ENCODE measurements around the gene ANKRD34A. TPM values are rescaled to one million over a fixed set of nuclear protein-coding genes. Genes with fewer than 3 reads are reported as not detected.

ANKRD34A gene
- total and polyA plus RNA-seq, 2 of the 13 experiments (the other 11 are each of a cell fraction or from before 2014, with no cell fraction given) = 0.05 to 0.07 TPM

- TF ChIP-seq TGIF2 (CRISPR knock-in tag; IDR thresholded peaks at IDR 0.05) (0 out of 2 replicates have a peak, but pooled peaks have one; percentile 17), PHB2 (IDR thresholded peaks at IDR 0.05; ENCODE audit: partially characterized antibody) (no peak), ARID5B (CRISPR knock-in tag; IDR thresholded peaks at IDR 0.05) (peak; percentile 47; the same call in 1 of the 2 replicates), E2F2 (CRISPR knock-in tag; IDR thresholded peaks at IDR 0.05; ENCODE audit: borderline replicate concordance) (0 out of 2 replicates have a peak, but pooled peaks have one; percentile 62), KDM3A (CRISPR knock-in tag; IDR thresholded peaks at IDR 0.05; ENCODE audit: low read depth) (peak; percentile 42; the same call in 1 of the 2 replicates), PPARG (CRISPR knock-in tag; conservative IDR thresholded peaks at IDR 0.05) (no peak), NCOA2 (CRISPR knock-in tag; IDR thresholded peaks at IDR 0.05) (no peak), SRSF1 (optimal IDR thresholded peaks at IDR 0.05; ENCODE audit: low read depth, low read length) (peak; percentile 43), ZZZ3 (CRISPR knock-in tag; IDR thresholded peaks at IDR 0.05; ENCODE audit: borderline replicate concordance) (no peak), MEF2D (CRISPR knock-in tag; IDR thresholded peaks at IDR 0.05) (peak; percentile 70; the same call in 1 of the 2 replicates), SKI (IDR thresholded peaks at IDR 0.05; ENCODE audit: partially characterized antibody) (peak; percentile 32)
- TF ChIP-seq, protein P1, sequence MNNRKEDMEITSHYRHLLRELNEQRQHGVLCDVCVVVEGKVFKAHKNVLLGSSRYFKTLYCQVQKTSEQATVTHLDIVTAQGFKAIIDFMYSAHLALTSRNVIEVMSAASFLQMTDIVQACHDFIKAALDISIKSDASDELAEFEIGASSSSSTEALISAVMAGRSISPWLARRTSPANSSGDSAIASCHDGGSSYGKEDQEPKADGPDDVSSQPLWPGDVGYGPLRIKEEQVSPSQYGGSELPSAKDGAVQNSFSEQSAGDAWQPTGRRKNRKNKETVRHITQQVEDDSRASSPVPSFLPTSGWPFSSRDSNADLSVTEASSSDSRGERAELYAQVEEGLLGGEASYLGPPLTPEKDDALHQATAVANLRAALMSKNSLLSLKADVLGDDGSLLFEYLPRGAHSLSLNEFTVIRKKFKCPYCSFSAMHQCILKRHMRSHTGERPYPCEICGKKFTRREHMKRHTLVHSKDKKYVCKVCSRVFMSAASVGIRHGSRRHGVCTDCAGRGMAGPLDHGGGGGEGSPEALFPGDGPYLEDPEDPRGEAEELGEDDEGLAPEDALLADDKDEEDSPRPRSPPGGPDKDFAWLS (CRISPR knock-in tag; IDR thresholded peaks at IDR 0.05; ENCODE audit: borderline replicate concordance) = no peak
- TF ChIP-seq, protein P2, sequence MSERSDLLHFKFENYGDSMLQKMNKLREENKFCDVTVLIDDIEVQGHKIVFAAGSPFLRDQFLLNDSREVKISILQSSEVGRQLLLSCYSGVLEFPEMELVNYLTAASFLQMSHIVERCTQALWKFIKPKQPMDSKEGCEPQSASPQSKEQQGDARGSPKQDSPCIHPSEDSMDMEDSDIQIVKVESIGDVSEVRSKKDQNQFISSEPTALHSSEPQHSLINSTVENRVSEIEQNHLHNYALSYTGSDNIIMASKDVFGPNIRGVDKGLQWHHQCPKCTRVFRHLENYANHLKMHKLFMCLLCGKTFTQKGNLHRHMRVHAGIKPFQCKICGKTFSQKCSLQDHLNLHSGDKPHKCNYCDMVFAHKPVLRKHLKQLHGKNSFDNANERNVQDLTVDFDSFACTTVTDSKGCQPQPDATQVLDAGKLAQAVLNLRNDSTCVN (CRISPR knock-in tag; IDR thresholded peaks at IDR 0.05; ENCODE audit: borderline replicate concordance) = no peak
- TF ChIP-seq, protein P3, sequence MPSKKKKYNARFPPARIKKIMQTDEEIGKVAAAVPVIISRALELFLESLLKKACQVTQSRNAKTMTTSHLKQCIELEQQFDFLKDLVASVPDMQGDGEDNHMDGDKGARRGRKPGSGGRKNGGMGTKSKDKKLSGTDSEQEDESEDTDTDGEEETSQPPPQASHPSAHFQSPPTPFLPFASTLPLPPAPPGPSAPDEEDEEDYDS (CRISPR knock-in tag; IDR thresholded peaks at IDR 0.05) = peak; percentile 46; the same call in 1 of the 2 replicates
- TF ChIP-seq, protein P4, sequence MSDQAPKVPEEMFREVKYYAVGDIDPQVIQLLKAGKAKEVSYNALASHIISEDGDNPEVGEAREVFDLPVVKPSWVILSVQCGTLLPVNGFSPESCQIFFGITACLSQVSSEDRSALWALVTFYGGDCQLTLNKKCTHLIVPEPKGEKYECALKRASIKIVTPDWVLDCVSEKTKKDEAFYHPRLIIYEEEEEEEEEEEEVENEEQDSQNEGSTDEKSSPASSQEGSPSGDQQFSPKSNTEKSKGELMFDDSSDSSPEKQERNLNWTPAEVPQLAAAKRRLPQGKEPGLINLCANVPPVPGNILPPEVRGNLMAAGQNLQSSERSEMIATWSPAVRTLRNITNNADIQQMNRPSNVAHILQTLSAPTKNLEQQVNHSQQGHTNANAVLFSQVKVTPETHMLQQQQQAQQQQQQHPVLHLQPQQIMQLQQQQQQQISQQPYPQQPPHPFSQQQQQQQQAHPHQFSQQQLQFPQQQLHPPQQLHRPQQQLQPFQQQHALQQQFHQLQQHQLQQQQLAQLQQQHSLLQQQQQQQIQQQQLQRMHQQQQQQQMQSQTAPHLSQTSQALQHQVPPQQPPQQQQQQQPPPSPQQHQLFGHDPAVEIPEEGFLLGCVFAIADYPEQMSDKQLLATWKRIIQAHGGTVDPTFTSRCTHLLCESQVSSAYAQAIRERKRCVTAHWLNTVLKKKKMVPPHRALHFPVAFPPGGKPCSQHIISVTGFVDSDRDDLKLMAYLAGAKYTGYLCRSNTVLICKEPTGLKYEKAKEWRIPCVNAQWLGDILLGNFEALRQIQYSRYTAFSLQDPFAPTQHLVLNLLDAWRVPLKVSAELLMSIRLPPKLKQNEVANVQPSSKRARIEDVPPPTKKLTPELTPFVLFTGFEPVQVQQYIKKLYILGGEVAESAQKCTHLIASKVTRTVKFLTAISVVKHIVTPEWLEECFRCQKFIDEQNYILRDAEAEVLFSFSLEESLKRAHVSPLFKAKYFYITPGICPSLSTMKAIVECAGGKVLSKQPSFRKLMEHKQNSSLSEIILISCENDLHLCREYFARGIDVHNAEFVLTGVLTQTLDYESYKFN (CRISPR knock-in tag; conservative IDR thresholded peaks at IDR 0.05) = peak; percentile 44; the same call in 1 of the 2 replicates
Measured at GRCh38 chr1:145960468-145961108, 3.8 kb downstream of the ANKRD34A start (continued).
